MM.1S (cell line): ENCODE measurements around the gene GFOD2.

ENCODE experiments used
- DNase-seq: peaks from one replicate; pipeline ENCODE4 v3.0.0-alpha.2; 2015
- H2AFZ ChIP-seq: fragments of 300-600 bp; sonication (generic); 2 replicates; pipeline ENCODE4 v1.6.0; 2016; ENCODE audit warnings: antibody characterized with exemption, low read length
- H3F3A ChIP-seq: fragments of 300-600 bp; sonication (generic); 2 replicates; pipeline ENCODE4 v1.6.1; 2016; ENCODE audit warnings: mild to moderate bottlenecking, antibody characterized with exemption, low read length, moderate library complexity, mixed read lengths; ENCODE audit not compliant: insufficient read depth
- H3K27ac ChIP-seq: fragments of 300-600 bp; sonication (generic); 2 replicates; pipeline ENCODE4 v1.5.1; 2016; ENCODE audit warnings: mild to moderate bottlenecking, low read length
- H3K27me3 ChIP-seq: fragments of 300-600 bp; sonication (generic); replicated peaks from 2 replicates; pipeline ENCODE4 v1.6.0; 2016; ENCODE audit warnings: low read length; ENCODE audit not compliant: insufficient read depth
- H3K36me3 ChIP-seq: fragments of 300-600 bp; sonication (generic); replicated peaks from 2 replicates; pipeline ENCODE4 v1.6.1; 2016; ENCODE audit warnings: mild to moderate bottlenecking, low read length, mixed read lengths; ENCODE audit not compliant: insufficient read depth
- H3K4me1 ChIP-seq: fragments of 300-600 bp; sonication (generic); 2 replicates; pipeline ENCODE4 v1.6.1; 2016; ENCODE audit warnings: low read length, mixed read lengths
- H3K4me2 ChIP-seq: fragments of 300-600 bp; sonication (generic); 2 replicates; pipeline ENCODE4 v1.6.0; 2016; ENCODE audit warnings: low read depth, low read length
- H3K4me3 ChIP-seq: fragments of 300-600 bp; sonication (generic); 2 replicates; pipeline ENCODE4 v1.5.1; 2016; ENCODE audit warnings: low read length, mixed read lengths
- H3K79me2 ChIP-seq: fragments of 300-600 bp; sonication (generic); 2 replicates; pipeline ENCODE4 v1.6.1; 2016; ENCODE audit warnings: mixed run types, low read length, mixed read lengths
- H3K9ac ChIP-seq: fragments of 300-600 bp; sonication (generic); 2 replicates; pipeline ENCODE4 v1.6.1; 2016; ENCODE audit warnings: low read length, mixed read lengths
- H3K9me2 ChIP-seq: fragments of 300-600 bp; sonication (generic); replicated peaks from 2 replicates; pipeline ENCODE4 v1.6.1; 2016; ENCODE audit warnings: mild to moderate bottlenecking, low read length, mixed read lengths; ENCODE audit not compliant: insufficient read depth
- H3K9me3 ChIP-seq: fragments of 300-600 bp; sonication (generic); replicated peaks from 2 replicates; pipeline ENCODE4 v1.6.1; 2016; ENCODE audit warnings: mild to moderate bottlenecking, low read length, mixed read lengths; ENCODE audit not compliant: insufficient read depth
- H4K20me1 ChIP-seq: fragments of 300-600 bp; sonication (generic); 2 replicates; pipeline ENCODE4 v1.6.1; 2016; ENCODE audit warnings: mild to moderate bottlenecking, low read length, moderate library complexity, mixed read lengths; ENCODE audit not compliant: insufficient read depth
- CTCF ChIP-seq: fragments of 300-600 bp; sonication (generic); IDR thresholded peaks from 2 replicates; pipeline ENCODE4 v1.5.1; 2016; ENCODE audit warnings: antibody characterized with exemption, low read length, mixed read lengths
- EZH2 ChIP-seq: fragments of 300-600 bp; sonication (generic); optimal IDR thresholded peaks from 2 replicates; pipeline ENCODE3; 2017; ENCODE audit warnings: low read depth, mild to moderate bottlenecking, antibody characterized with exemption, low read length, mixed read lengths
- EZH2phosphoT487 ChIP-seq: fragments of 300-600 bp; sonication (generic); IDR thresholded peaks from 2 replicates; pipeline ENCODE4 v1.6.1; 2018; ENCODE audit warnings: antibody characterized with exemption, low read length

The GFOD2 gene

DNA sequence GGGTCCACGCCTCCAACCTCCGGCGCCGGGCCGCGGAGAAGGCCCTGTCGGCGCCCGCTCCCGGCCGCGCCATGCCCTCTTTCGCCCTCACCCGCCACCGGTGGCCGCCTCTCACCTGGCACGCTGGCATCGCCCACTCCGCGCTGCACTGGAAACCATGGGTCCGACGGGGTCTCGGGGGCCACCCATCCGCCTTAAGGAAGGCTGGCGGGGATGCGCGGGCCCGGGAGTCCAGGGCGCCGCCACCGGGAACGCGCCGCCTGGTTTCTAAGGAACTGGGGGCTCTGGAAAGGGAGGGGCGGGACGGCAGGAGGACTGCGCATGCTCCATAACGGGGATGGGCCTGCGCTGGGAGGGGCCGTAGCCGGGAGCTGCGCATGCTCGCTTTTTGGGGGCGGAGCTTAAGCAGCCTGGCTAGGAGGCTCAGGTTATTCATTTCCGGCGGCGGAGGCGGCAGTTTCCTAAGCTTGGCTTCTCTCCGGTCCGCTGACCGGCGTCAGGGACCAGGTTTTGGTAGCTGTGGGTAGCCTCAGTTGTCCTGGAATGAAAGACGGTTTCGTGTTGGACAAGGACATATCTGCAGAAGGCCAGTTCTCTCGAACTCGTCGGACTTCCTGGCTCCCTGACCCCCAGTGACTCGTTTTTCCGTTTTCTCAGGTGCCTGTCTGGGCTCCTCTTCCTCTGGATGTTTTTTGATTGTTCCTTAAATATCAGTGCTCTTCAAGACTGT is at the start of gene GFOD2:
GFOD2 (minus strand) TSS at position 269 of the 730 bp plus-strand sequence. CDS start 33,601 bp downstream, outside the sequence.
- Histone ChIP-seq H3K79me2 (peaks cover 54% of the 10 kb centered on the region), H3K4me2 (peak within 1 kb of the TSS; percentile 95), H3K4me1 (peaks cover 15% of the 10 kb centered on the region; the same call in 1 of the 2 replicates), H3K9me3 (no peaks in the 10 kb centered on the region), H3F3A (no peaks in the 10 kb centered on the region; the same call in 1 of the 2 replicates), H3K27ac (peak within 1 kb of the TSS; percentile 22; the same call in 1 of the 2 replicates), H3K9ac (peak within 1 kb of the TSS; percentile 75), H4K20me1 (no peaks in the 10 kb centered on the region), H3K9me2 (no peaks in the 10 kb centered on the region), H3K4me3 (peak within 1 kb of the TSS; percentile 98), H3K27me3 (no peaks in the 10 kb centered on the region), H2AFZ (peak within 1 kb of the TSS; percentile 92), H3K36me3 (no peaks in the 10 kb centered on the region)
- DNase-seq = peak; percentile 94
- TF ChIP-seq EZH2phosphoT487 = no peak
- TF ChIP-seq CTCF = no peak
- no peak for TF ChIP-seq EZH2

- H3K9me2 ChIP-seq = no peaks in the 10 kb centered on the region
- no peaks in the 10 kb centered on the region for H3K4me1 ChIP-seq
- no peaks in the 10 kb centered on the region for H3K36me3 ChIP-seq
- no peaks in the 10 kb centered on the region for H4K20me1 ChIP-seq
- H3K4me3 ChIP-seq = no peak overlapping the region
- TF ChIP-seq EZH2 (no peak), EZH2phosphoT487 (no peak), CTCF (no peak)
- H3K4me2 ChIP-seq = no peak overlapping the region
- H3K79me2 ChIP-seq = peaks cover 7% of the 10 kb centered on the region; the same call in 1 of the 2 replicates
- H3K9ac ChIP-seq = no peak overlapping the region
- H3K27ac ChIP-seq = no peak overlapping the region
- DNase-seq = no peak
- no peaks in the 10 kb centered on the region for H3K9me3 ChIP-seq
- H3K27me3 ChIP-seq = no peaks in the 10 kb centered on the region
- no peaks in the 10 kb centered on the region for H3F3A ChIP-seq
- no peak overlapping the region for H2AFZ ChIP-seq
Measured at GRCh38 chr16:67767953-67768352, 48.8 kb upstream of the GFOD2 start.

DNA sequence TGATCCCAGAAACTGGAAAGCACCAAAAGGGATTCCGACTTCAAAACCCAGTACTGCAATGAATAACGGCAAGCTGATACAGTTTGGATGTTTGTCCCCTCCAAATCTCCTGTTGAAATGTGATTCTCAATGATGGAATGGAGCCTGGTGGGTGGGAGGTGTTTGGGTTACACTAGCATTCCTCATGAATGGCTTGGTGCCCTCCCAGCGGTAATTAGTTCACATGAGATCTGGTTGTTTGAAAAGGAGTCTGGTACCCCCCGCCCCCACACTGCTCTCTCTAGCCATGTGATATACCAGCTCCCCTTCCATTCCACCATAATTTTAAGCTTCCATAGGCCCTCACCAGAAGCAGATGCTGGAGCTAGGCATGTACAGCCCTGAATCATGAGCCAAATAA is 47.2 kb upstream of the GFOD2 start:
- no peak overlapping the region for H3K4me2 ChIP-seq
- no peaks in the 10 kb centered on the region for H3F3A ChIP-seq
- H3K79me2 ChIP-seq = no peaks in the 10 kb centered on the region
- H3K36me3 ChIP-seq = no peaks in the 10 kb centered on the region
- no peaks in the 10 kb centered on the region for H3K27me3 ChIP-seq
- H3K27ac ChIP-seq = no peak overlapping the region
- no peaks in the 10 kb centered on the region for H3K4me1 ChIP-seq
- H3K9me2 ChIP-seq = no peaks in the 10 kb centered on the region
- H2AFZ ChIP-seq = no peak overlapping the region
- TF ChIP-seq EZH2 (no peak), CTCF (no peak)
- H4K20me1 ChIP-seq = no peaks in the 10 kb centered on the region
- no peak overlapping the region for H3K9ac ChIP-seq
- no peak overlapping the region for H3K4me3 ChIP-seq
- H3K9me3 ChIP-seq = no peaks in the 10 kb centered on the region
- no peak for DNase-seq
